ENCODE measurements around the gene RNF130.

DNA sequence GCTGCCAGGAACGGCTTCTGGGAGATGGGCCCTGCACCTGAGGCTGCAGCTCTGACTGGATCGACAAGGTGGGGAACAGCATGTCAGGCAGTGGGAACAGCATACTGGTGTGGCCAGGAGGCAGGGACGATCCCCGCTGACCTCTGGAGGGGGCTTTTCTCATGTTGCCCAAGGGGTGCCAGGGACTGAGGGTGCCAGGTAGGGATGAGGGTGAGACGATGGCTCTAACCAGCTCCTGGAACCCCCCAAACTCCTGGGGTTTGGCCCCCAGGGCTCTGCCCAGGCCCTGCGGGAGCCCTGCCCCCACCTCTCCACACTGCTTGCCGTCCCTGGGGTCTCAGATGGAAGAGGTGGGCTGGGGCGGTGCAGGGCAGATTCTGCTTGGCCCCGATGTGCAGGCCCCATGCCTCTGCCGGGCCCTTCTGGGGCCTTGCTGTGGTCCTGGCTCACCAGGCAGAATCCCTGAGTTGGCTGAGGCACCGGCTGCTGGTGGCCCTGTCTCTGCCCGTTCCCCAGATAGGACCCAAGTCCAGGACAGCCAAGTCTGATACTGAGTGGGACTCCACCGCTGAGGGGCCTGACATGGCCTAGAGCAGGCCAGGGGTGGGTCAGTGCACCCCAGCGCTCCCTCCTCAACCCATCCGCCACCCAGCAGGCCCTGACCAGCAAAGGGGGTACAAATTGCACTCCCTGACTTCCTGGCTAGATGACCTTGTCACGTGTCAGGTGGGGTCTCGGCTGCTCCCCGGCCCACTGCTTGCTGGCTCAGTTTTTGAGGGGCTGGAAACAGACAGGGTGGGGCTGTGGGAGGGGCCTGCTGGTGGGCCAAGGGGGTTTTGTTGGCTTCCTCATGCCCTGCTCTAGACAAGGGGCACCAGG, 28.4 kb upstream of the RNF130 start:
- TF ChIP-seq, protein P1, sequence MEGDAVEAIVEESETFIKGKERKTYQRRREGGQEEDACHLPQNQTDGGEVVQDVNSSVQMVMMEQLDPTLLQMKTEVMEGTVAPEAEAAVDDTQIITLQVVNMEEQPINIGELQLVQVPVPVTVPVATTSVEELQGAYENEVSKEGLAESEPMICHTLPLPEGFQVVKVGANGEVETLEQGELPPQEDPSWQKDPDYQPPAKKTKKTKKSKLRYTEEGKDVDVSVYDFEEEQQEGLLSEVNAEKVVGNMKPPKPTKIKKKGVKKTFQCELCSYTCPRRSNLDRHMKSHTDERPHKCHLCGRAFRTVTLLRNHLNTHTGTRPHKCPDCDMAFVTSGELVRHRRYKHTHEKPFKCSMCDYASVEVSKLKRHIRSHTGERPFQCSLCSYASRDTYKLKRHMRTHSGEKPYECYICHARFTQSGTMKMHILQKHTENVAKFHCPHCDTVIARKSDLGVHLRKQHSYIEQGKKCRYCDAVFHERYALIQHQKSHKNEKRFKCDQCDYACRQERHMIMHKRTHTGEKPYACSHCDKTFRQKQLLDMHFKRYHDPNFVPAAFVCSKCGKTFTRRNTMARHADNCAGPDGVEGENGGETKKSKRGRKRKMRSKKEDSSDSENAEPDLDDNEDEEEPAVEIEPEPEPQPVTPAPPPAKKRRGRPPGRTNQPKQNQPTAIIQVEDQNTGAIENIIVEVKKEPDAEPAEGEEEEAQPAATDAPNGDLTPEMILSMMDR (IDR thresholded peaks at IDR 0.05; ENCODE audit: poor library complexity, severe bottlenecking) = no peak
- no peak for TF ChIP-seq EP300 (conservative IDR thresholded peaks at IDR 0.05; ENCODE audit: poor library complexity, severe bottlenecking)
- no peak for TF ChIP-seq EZH2 (IDR thresholded peaks at IDR 0.05; ENCODE audit: borderline replicate concordance, insufficient read depth, low read length, poor library complexity, severe bottlenecking)
- TF ChIP-seq RAD21 (conservative IDR thresholded peaks at IDR 0.05) = no peak
- TF ChIP-seq SMC3 (conservative IDR thresholded peaks at IDR 0.05; ENCODE audit: poor library complexity) = no peak
- TF ChIP-seq POLR2AphosphoS5 (IDR thresholded peaks at IDR 0.05) = no peak
- no peak for TF ChIP-seq TAF1 (IDR thresholded peaks at IDR 0.05; ENCODE audit: low read depth)

Data from neural cell (in vitro differentiated cells).